Endothelial cell of umbilical vein (primary cell): ENCODE measurements around the gene COL15A1. TPM values are rescaled to one million over a fixed set of nuclear protein-coding genes. Genes with fewer than 3 reads are reported as not detected.

ENCODE experiments used
- BruUV-seq: library from RNA; stranded (reverse); fragments of 400-500 nt; replicated peaks from 2 replicates; lab custom pipeline; 2021; lab: Mats Ljungman, UMichigan
- CTCF ChIA-PET: fragments of 300-600, 350-600 bp; sonication (Branson Sonifier 250); formaldehyde crosslinking; loops from one replicate; lab custom pipeline; 2021; ENCODE audit warnings: antibody characterized with exemption, inconsistent platforms; lab: Charles Lee
- POLR2A ChIA-PET: fragments of 300-600, 350-600 bp; sonication (Branson Sonifier 250); formaldehyde crosslinking; loops from one replicate; lab custom pipeline; 2021; ENCODE audit warnings: antibody characterized with exemption, inconsistent platforms; lab: Charles Lee
- DNase-seq: peaks from one replicate; pipeline ENCODE4 v3.0.0-alpha.2; 2011; ENCODE audit warnings: low read depth, low spot score
- FAIRE-seq: peaks from 2 replicates; lab custom pipeline; 2011; peaks lifted over from hg19 to GRCh38; lab: Jason Lieb, UNC
- H2AFZ ChIP-seq: 2 replicates; pipeline ENCODE4 v1.6.0; 2012; ENCODE audit warnings: low read depth, low read length, control low read depth, inconsistent platforms
- H3K27ac ChIP-seq: 2 replicates; pipeline ENCODE4 v1.5.1; 2011; ENCODE audit warnings: low read depth, mild to moderate bottlenecking, control low read depth, low read length, moderate library complexity; ENCODE audit not compliant: insufficient read depth
- H3K27me3 ChIP-seq, 2 experiments: 2 replicates each; pipeline versions ENCODE4 v1.6.0 to v1.6.1; 2011; ENCODE audit warnings: low read length in 2 of 2, mixed read lengths in 1 of 2; ENCODE audit not compliant: control insufficient read depth in 2 of 2, insufficient read depth in 2 of 2
- H3K36me3 ChIP-seq, 2 experiments: 2 replicates in 1 of 2; 3 replicates in 1 of 2; pipeline ENCODE4 v1.5.1; 2011; ENCODE audit warnings: low read length in 2 of 2, mild to moderate bottlenecking in 1 of 2, moderate library complexity in 1 of 2; ENCODE audit not compliant: control insufficient read depth in 2 of 2, insufficient read depth in 2 of 2; ENCODE audit errors: extremely low read depth in 1 of 2
- H3K4me1 ChIP-seq: 3 replicates; pipeline ENCODE4 v1.5.1; 2011; ENCODE audit warnings: mild to moderate bottlenecking, low read length; ENCODE audit not compliant: control insufficient read depth, insufficient read depth; ENCODE audit errors: extremely low read depth
- H3K4me2 ChIP-seq: 2 replicates; pipeline ENCODE4 v1.6.1; 2011; ENCODE audit warnings: low read length, control low read depth, mixed read lengths; ENCODE audit not compliant: insufficient read depth
- H3K4me3 ChIP-seq, 3 experiments: fragments of 200-600 bp in 1 of 3; sonication (generic), shearing (Covaris generic) in 1 of 3; replicated peaks in 1 of 3; 2 replicates each; pipeline ENCODE4 v1.5.1; 2011 to 2016; ENCODE audit warnings: control low read depth in 3 of 3, low read length in 3 of 3, mild to moderate bottlenecking in 2 of 3, inconsistent platforms in 1 of 3, low read depth in 1 of 3, moderate library complexity in 1 of 3; ENCODE audit not compliant: insufficient read depth in 1 of 3
- H3K79me2 ChIP-seq: 2 replicates; pipeline ENCODE4 v1.6.0; 2012; ENCODE audit warnings: low read length, inconsistent platforms; ENCODE audit not compliant: control insufficient read depth, insufficient read depth
- H3K9ac ChIP-seq: replicated peaks from 2 replicates; pipeline ENCODE3; 2011; ENCODE audit warnings: low read length, control low read depth; ENCODE audit not compliant: insufficient read depth; ENCODE audit errors: extremely low read depth
- H3K9me1 ChIP-seq: replicated peaks from 3 replicates; pipeline ENCODE4 v1.6.0; 2011; ENCODE audit warnings: mild to moderate bottlenecking, low read length; ENCODE audit not compliant: control insufficient read depth, insufficient read depth; ENCODE audit errors: extremely low read depth
- H3K9me3 ChIP-seq: replicated peaks from 2 replicates; pipeline ENCODE4 v1.5.1; 2012; ENCODE audit warnings: low read length, inconsistent platforms; ENCODE audit not compliant: control insufficient read depth, insufficient read depth
- H4K20me1 ChIP-seq: replicated peaks from 2 replicates; pipeline ENCODE3; 2011; ENCODE audit warnings: mild to moderate bottlenecking, low read length; ENCODE audit not compliant: control insufficient read depth, insufficient read depth; ENCODE audit errors: extremely low read depth
- EZH2 ChIP-seq: IDR thresholded peaks from 2 replicates; pipeline ENCODE4 v1.6.1; 2012; ENCODE audit warnings: borderline replicate concordance, low read depth, mild to moderate bottlenecking, moderate library complexity, low read length, inconsistent platforms; ENCODE audit not compliant: severe bottlenecking
- GATA2 ChIP-seq: IDR thresholded peaks from 2 replicates; pipeline ENCODE4 v1.7.0; 2011; ENCODE audit warnings: low read depth, mild to moderate bottlenecking, moderate library complexity, mixed read lengths, low read length; ENCODE audit not compliant: insufficient read length, insufficient read depth
- JUN ChIP-seq: IDR thresholded peaks from 2 replicates; pipeline ENCODE4 v1.6.1; 2011; ENCODE audit warnings: borderline replicate concordance, low read depth; ENCODE audit not compliant: insufficient read length, insufficient read depth
- MYC ChIP-seq: IDR thresholded peaks from one replicate; pipeline ENCODE4 v1.6.1; 2011; ENCODE audit warnings: mild to moderate bottlenecking, low read depth, low read length
- POLR2A ChIP-seq: IDR thresholded peaks from 2 replicates; pipeline ENCODE4 v1.6.1; 2012; ENCODE audit warnings: low read depth, mild to moderate bottlenecking, control low read depth, low read length
- POLR2AphosphoS5 ChIP-seq: IDR thresholded peaks from 2 replicates; pipeline ENCODE4 v1.6.1; 2012; ENCODE audit warnings: low read depth, mild to moderate bottlenecking, control low read depth, low read length, moderate library complexity; ENCODE audit not compliant: insufficient read depth
- dilution Hi-C: fragments of 300-500 bp; cut with MboI; formaldehyde crosslinking; loops from one replicate; pipeline ENCODE4 v1.15.0; 2019; ENCODE audit warnings: low sequenced_read_pairs; ENCODE audit not compliant: extremely low pct_ligation_motif_present
- intact Hi-C: fragments of 100-400 bp; cut with micrococcal nuclease; formaldehyde crosslinking; loops from one replicate; pipeline ENCODE4 v1.10.0; 2022
- polyA plus RNA-seq, 4 experiments: library from polyadenylated mRNA; depleted of rRNA in 3 of 4; stranded (reverse) in 3 of 4; unstranded in 1 of 4; fragments of >200 nt; gene quantifications; 2 replicates each; pipeline versions ENCODE4 v1.2.1 to v1.2.3, GENCODE V29; 2011 to 2012; ENCODE audit warnings: missing spikeins in 1 of 4
- total RNA-seq: library from RNA; stranded (reverse); gene quantifications from 2 replicates; pipeline ENCODE4 v1.2.3, GENCODE V29; 2021
- TF ChIP-seq, protein P1 (sequence below): IDR thresholded peaks from 2 replicates; pipeline ENCODE4 v1.6.1; 2011; ENCODE audit not compliant: insufficient read depth, insufficient read length
- TF ChIP-seq, protein P2 (sequence below), 2 donors: IDR thresholded peaks; 1 replicate in 1 of 2; 2 replicates in 1 of 2; pipeline ENCODE4 v1.5.1; 2011; ENCODE audit warnings: low read length in 2 of 2, mild to moderate bottlenecking in 2 of 2, moderate library complexity in 2 of 2, control low read depth in 1 of 2, inconsistent platforms in 1 of 2, low read depth in 1 of 2; ENCODE audit not compliant: insufficient read depth in 1 of 2; ENCODE audit errors: extremely low read depth in 1 of 2

COL15A1 gene
- total and polyA plus RNA-seq, 2 donors (not counting 3 experiments of a cell fraction or from before 2014, with no cell fraction given), result not detected

DNA sequence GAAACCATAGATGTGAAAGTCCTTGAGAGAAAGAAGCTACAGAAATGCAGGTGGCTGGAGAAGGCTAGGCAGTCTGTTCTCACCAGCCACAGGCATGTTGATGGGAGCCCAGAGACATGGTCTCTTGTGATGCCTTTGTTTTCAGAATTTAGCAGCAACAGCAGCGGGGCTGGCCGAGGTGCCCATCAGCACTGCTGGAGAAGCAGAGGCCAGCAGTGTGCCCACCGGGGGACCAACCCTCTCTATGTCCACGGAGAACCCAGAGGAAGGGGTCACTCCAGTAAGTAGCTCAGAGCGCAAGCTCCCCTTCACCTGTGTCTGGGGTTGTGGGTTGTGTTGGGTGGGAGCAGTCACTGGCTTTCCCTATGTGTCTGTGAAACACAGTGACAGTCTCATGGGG is 59.6 kb downstream of the COL15A1 start:
- Histone ChIP-seq H3K4me3 (no peak overlapping the region), H3K36me3 (no peaks in the 10 kb centered on the region), H3K4me2 (no peak overlapping the region), H3K79me2 (no peaks in the 10 kb centered on the region), H3K9ac (no peak overlapping the region), H3K9me3 (no peaks in the 10 kb centered on the region), H3K4me1 (no peaks in the 10 kb centered on the region), H3K27me3 (no peaks in the 10 kb centered on the region), H4K20me1 (no peaks in the 10 kb centered on the region), H3K27ac (no peak overlapping the region), H2AFZ (no peak overlapping the region), H3K9me1 (no peaks in the 10 kb centered on the region)
- dilution Hi-C loops, result no loop called here
- CTCF ChIA-PET, result interaction anchor here (2.6 to 3.1 kb wide), 2 partner anchors 101 to 137 kb away, joined by 11 to 33 read pairs; partner anchors contain the start of gene TGFBR1
- no TSS peak for BruUV-seq
- no peak for TF ChIP-seq JUN
- DNase-seq, result no peak
- no peak for FAIRE-seq
- intact Hi-C loops, result no loop called here
- POLR2A ChIA-PET, result no interaction called here

DNA sequence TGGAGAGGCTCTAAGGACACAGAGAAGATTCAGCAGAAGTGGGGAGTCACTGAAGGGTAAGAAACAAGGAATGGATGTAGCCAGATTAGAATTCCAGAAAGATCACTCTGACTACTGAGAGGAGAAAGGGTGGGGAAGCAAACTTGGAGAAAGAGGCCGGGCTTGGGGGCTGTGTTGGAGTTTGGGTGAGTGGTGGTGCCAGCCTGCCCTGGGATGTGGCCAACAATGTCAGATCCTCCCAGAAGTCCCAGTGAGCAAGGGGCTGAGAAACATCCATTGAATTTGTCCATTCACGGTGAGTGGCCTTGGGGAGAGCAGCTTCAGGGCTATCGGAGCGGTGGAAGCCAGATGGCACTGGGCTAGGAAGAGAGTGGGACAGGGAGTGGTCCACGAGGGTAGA is 60.4 kb downstream of the COL15A1 start:
- TF ChIP-seq POLR2AphosphoS5 (no peak), POLR2A (no peak), MYC (no peak), GATA2 (no peak), EZH2 (no peak)
- TF ChIP-seq, protein P1, sequence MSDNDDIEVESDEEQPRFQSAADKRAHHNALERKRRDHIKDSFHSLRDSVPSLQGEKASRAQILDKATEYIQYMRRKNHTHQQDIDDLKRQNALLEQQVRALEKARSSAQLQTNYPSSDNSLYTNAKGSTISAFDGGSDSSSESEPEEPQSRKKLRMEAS, result no peak
- TF ChIP-seq, protein P2, sequence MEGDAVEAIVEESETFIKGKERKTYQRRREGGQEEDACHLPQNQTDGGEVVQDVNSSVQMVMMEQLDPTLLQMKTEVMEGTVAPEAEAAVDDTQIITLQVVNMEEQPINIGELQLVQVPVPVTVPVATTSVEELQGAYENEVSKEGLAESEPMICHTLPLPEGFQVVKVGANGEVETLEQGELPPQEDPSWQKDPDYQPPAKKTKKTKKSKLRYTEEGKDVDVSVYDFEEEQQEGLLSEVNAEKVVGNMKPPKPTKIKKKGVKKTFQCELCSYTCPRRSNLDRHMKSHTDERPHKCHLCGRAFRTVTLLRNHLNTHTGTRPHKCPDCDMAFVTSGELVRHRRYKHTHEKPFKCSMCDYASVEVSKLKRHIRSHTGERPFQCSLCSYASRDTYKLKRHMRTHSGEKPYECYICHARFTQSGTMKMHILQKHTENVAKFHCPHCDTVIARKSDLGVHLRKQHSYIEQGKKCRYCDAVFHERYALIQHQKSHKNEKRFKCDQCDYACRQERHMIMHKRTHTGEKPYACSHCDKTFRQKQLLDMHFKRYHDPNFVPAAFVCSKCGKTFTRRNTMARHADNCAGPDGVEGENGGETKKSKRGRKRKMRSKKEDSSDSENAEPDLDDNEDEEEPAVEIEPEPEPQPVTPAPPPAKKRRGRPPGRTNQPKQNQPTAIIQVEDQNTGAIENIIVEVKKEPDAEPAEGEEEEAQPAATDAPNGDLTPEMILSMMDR (IDR thresholded peaks at IDR 0.05; ENCODE audit: extremely low read depth in 1 of 2, insufficient read depth in 1 of 2, low read depth in 1 of 2, low read length in 2 of 2), result no peak
- Histone ChIP-seq H3K36me3 (no peaks in the 10 kb centered on the region), H2AFZ (no peak overlapping the region), H3K9me1 (no peaks in the 10 kb centered on the region), H3K9me3 (no peaks in the 10 kb centered on the region), H3K79me2 (no peaks in the 10 kb centered on the region), H3K4me2 (no peak overlapping the region), H3K9ac (no peak overlapping the region), H3K27ac (no peak overlapping the region), H4K20me1 (no peaks in the 10 kb centered on the region), H3K4me3 (no peak overlapping the region), H3K27me3 (no peaks in the 10 kb centered on the region), H3K4me1 (no peaks in the 10 kb centered on the region)
- POLR2A ChIA-PET, result no interaction called here
- dilution Hi-C loops (no loop called here), intact Hi-C loops (no loop called here)
- FAIRE-seq (no peak), DNase-seq (no peak)
- BruUV-seq, result no TSS peak
- CTCF ChIA-PET, result interaction anchor here (0.7 kb wide), 1 partner anchor 10 kb away, joined by 3 read pairs; no protein-coding TSS in a partner anchor
